Measurements from ENCODE around the gene FGD3. TPM values are rescaled to one million over a fixed set of nuclear protein-coding genes. Genes with fewer than 3 reads are reported as not detected.
A peak's percentile ranks its signal among the peaks of the same experiment; 100 is the strongest.

FGD3 gene
- total and polyA plus RNA-seq, 10 donors = 30.7 to 99.1 (median 68.7) TPM

- intact Hi-C loops (cut with DNase I; ENCODE audit: low total_unique reads) = no loop called here
- 84 to 93% (median 85%) methylated on average over 6 to 9 of the region's 9 CpGs for WGBS, 5 donors
- H3K36me3 ChIP-seq = no peaks in the 10 kb centered on the region
- peaks cover 0 to 1% (median 0%) of the 10 kb centered on the region in 7 donors for H3K27me3 ChIP-seq (replicated peaks in 1 of 7)
- H3K4me3 ChIP-seq = no peak overlapping the region
- peaks cover 9 to 50% (median 26%) of the 10 kb centered on the region in 6 donors for H3K4me1 ChIP-seq
- no peaks in the 10 kb centered on the region for H3K9me3 ChIP-seq
- TF ChIP-seq, protein P1, sequence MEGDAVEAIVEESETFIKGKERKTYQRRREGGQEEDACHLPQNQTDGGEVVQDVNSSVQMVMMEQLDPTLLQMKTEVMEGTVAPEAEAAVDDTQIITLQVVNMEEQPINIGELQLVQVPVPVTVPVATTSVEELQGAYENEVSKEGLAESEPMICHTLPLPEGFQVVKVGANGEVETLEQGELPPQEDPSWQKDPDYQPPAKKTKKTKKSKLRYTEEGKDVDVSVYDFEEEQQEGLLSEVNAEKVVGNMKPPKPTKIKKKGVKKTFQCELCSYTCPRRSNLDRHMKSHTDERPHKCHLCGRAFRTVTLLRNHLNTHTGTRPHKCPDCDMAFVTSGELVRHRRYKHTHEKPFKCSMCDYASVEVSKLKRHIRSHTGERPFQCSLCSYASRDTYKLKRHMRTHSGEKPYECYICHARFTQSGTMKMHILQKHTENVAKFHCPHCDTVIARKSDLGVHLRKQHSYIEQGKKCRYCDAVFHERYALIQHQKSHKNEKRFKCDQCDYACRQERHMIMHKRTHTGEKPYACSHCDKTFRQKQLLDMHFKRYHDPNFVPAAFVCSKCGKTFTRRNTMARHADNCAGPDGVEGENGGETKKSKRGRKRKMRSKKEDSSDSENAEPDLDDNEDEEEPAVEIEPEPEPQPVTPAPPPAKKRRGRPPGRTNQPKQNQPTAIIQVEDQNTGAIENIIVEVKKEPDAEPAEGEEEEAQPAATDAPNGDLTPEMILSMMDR (IDR thresholded peaks at IDR 0.05 in 8 of 11, conservative IDR thresholded peaks at IDR 0.05 in 3 of 11) = no peak
- TF ChIP-seq POLR2A (IDR thresholded peaks at IDR 0.05) (no peak), POLR2AphosphoS5 (IDR thresholded peaks at IDR 0.05) (no peak)
- peak overlapping the region in 4 of 8 donors; percentile 29 to 79 (median 64) for H3K27ac ChIP-seq
- DNase-seq = no peak
These were observed 7.6 kb downstream of the FGD3 start for GRCh38 chr9:92954886-92955285.

GRCh38 chr9:92960561-92961290 is 13.4 kb downstream of the FGD3 start:
- no peak for DNase-seq
- peaks cover 7 to 61% (median 24%) of the 10 kb centered on the region in 6 donors for H3K4me1 ChIP-seq
- whole genome bisulfite sequencing, 5 donors = 78 to 97% (median 95%) methylated on average over 3 of the region's 3 CpGs
- no peaks in the 10 kb centered on the region for H3K36me3 ChIP-seq
- H3K27ac ChIP-seq = peak overlapping the region; percentile 44 to 99 (median 96)
- H3K4me3 ChIP-seq = peak overlapping the region in 1 of 8 donors; percentile 20
- intact Hi-C loops (cut with DNase I; ENCODE audit: low total_unique reads) = no loop called here
- no peak for TF ChIP-seq POLR2AphosphoS5 (IDR thresholded peaks at IDR 0.05)
- no peaks in the 10 kb centered on the region for H3K27me3 ChIP-seq (replicated peaks in 1 of 7)
- peaks cover 0 to 8% (median 6%) of the 10 kb centered on the region in 8 donors for H3K9me3 ChIP-seq

DNA sequence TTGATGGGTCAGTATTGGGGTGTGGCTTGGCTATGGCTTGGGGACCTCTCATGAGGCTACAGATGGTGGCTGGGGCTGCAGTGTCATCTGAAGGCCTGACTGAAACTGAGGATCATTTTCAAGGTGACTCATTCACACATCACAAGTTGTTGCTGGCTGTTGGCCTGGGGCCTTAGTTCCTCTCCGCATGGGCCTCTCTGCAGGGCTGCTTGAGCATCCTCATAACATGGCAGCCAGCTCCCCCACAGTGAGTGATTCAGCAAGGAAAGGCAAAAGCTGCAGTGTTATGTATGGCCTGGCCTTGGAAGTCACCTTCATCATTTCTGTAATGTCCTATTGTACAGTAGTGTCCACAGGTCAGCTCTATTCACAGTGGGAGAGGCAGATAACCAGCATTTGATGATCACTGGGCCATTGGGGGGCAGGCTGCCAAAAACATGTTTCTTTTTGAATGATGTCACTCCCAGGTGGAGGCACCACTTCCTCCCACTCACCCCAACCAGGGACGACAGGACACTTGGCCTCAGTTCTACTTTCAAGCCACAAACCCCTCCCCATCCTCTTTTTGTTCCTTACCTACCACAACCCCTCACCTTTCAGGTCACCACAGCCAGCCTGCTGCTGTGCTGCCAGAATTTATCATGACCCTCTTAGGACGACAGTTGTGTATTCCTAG is 14.4 kb downstream of the FGD3 start:
- Histone ChIP-seq H3K4me1 (peaks cover 9 to 66% (median 35%) of the 10 kb centered on the region in 6 donors), H3K9me3 (peaks cover 0 to 8% (median 6%) of the 10 kb centered on the region in 8 donors), H3K4me3 (peak overlapping the region in 1 of 8 donors; percentile 20), H3K27ac (peak overlapping the region; percentile 28 to 99 (median 96)), H3K27me3 (replicated peaks in 1 of 7) (no peaks in the 10 kb centered on the region), H3K36me3 (peaks cover 0 to 5% (median 0%) of the 10 kb centered on the region in 6 donors)
- intact Hi-C loops (cut with DNase I; ENCODE audit: low total_unique reads) = no loop called here
- TF ChIP-seq, protein P1 (IDR thresholded peaks at IDR 0.05 in 8 of 11, conservative IDR thresholded peaks at IDR 0.05 in 3 of 11) = no peak
- peak in 1 of 3 donors; percentile 45 for TF ChIP-seq POLR2AphosphoS5 (IDR thresholded peaks at IDR 0.05)
- no peak for DNase-seq
- WGBS, 5 donors = 61 to 75% (median 65%) methylated on average over 3 of the region's 3 CpGs

- no peak for TF ChIP-seq POLR2AphosphoS5 (IDR thresholded peaks at IDR 0.05)
- TF ChIP-seq, protein P1 (IDR thresholded peaks at IDR 0.05 in 8 of 11, conservative IDR thresholded peaks at IDR 0.05 in 3 of 11) = no peak
- TF ChIP-seq POLR2A (IDR thresholded peaks at IDR 0.05) = no peak
- H3K4me1 ChIP-seq = peaks cover 5 to 66% (median 40%) of the 10 kb centered on the region in 6 donors
- peak overlapping the region; percentile 28 to 99 (median 96) for H3K27ac ChIP-seq
These were observed 15.0 kb downstream of the FGD3 start for GRCh38 chr9:92962303-92962649.

More at GRCh38 chr9:92962303-92962649, 15.0 kb downstream of the FGD3 start:
- WGBS, 5 donors = 89 to 100% (median 96%) methylated on average over 2 of the region's 2 CpGs
- peak; percentile 80 for DNase-seq
- Histone ChIP-seq H3K36me3 (peaks cover 0 to 9% (median 0%) of the 10 kb centered on the region in 6 donors), H3K9me3 (peaks cover 0 to 8% (median 6%) of the 10 kb centered on the region in 8 donors), H3K27me3 (replicated peaks in 1 of 7) (no peaks in the 10 kb centered on the region), H3K4me3 (peak overlapping the region in 1 of 8 donors; percentile 20)
- intact Hi-C loops (cut with DNase I; ENCODE audit: low total_unique reads) = no loop called here

Measured in spleen (tissue), 11 donors.